CD4-positive, alpha-beta T cell treated with Interleukin-4 for 1 hour (primary cell): Measurements from ENCODE around the gene ATE1.

Experiments used
- DNase-seq, 2 donors: peaks; one replicate each; pipeline ENCODE4 v3.0.0-alpha.2; 2020 to 2022

ATE1 gene

GRCh38 chr10:121865554-121865953 is 62.3 kb downstream of the ATE1 start:
- no peak for DNase-seq

- no peak for DNase-seq
Observed at GRCh38 chr10:121864653-121865052, 63.2 kb downstream of the ATE1 start.

GRCh38 chr10:121864168-121864567 is 63.7 kb downstream of the ATE1 start:
- no peak for DNase-seq

- DNase-seq, result no peak
Observed at GRCh38 chr10:121862649-121863048, 65.2 kb downstream of the ATE1 start.

GRCh38 chr10:121862042-121862441 is 65.8 kb downstream of the ATE1 start:
- DNase-seq, result no peak

- DNase-seq, result no peak
Observed at GRCh38 chr10:121860810-121861209, 67.0 kb downstream of the ATE1 start.

- DNase-seq, result no peak
Observed at GRCh38 chr10:121854809-121855445, 72.9 kb downstream of the ATE1 start.

- DNase-seq, result no peak
Observed at GRCh38 chr10:121853950-121854349, 73.9 kb downstream of the ATE1 start.

GRCh38 chr10:121851786-121852185 is 76.0 kb downstream of the ATE1 start:
- no peak for DNase-seq

- DNase-seq, result no peak
Observed at GRCh38 chr10:121848082-121848481, 79.7 kb downstream of the ATE1 start.

GRCh38 chr10:121846555-121846954 is 81.3 kb downstream of the ATE1 start:
- no peak for DNase-seq

GRCh38 chr10:121845044-121845784 is 82.6 kb downstream of the ATE1 start:
- DNase-seq, result no peak

- DNase-seq, result no peak
Observed at GRCh38 chr10:121844537-121844936, 83.3 kb downstream of the ATE1 start.

GRCh38 chr10:121843379-121843778 is 84.5 kb downstream of the ATE1 start:
- no peak for DNase-seq

GRCh38 chr10:121841862-121842261 is 86.0 kb downstream of the ATE1 start:
- DNase-seq, result no peak

GRCh38 chr10:121838931-121839330 is 88.9 kb downstream of the ATE1 start:
- no peak for DNase-seq

GRCh38 chr10:121838149-121838548 is 89.7 kb downstream of the ATE1 start:
- DNase-seq, result no peak

GRCh38 chr10:121836171-121836570 is 91.7 kb downstream of the ATE1 start:
- DNase-seq, result no peak

- DNase-seq, result no peak
Observed at GRCh38 chr10:121835376-121835775, 92.5 kb downstream of the ATE1 start.

GRCh38 chr10:121834757-121835156 is 93.1 kb downstream of the ATE1 start:
- DNase-seq, result no peak

- DNase-seq, result no peak
Observed at GRCh38 chr10:121833387-121833786, 94.4 kb downstream of the ATE1 start.

GRCh38 chr10:121832647-121833046 is 95.2 kb downstream of the ATE1 start:
- DNase-seq, result no peak

- DNase-seq, result no peak
Observed at GRCh38 chr10:121831777-121832176, 96.1 kb downstream of the ATE1 start.

- DNase-seq, result no peak
Observed at GRCh38 chr10:121831237-121831636, 96.6 kb downstream of the ATE1 start.

- no peak for DNase-seq
Observed at GRCh38 chr10:121830101-121830500, 97.7 kb downstream of the ATE1 start.
